Activated CD8-positive, alpha-beta memory T cell treated with anti-CD3 and anti-CD28 coated beads for 4 hours (primary cell): ENCODE measurements around the gene PBXIP1.

Experiments
- DNase-seq, 2 donors: peaks; one replicate each; pipeline ENCODE4 v3.0.0-alpha.2; 2020; ENCODE audit warnings: low read depth in 2 of 2

The PBXIP1 gene

GRCh38 chr1:154958036-154958435, 2.1 kb upstream of the PBXIP1 start:
- no peak for DNase-seq

- DNase-seq: no peak
Measured at GRCh38 chr1:154957091-154957657, 1.3 kb upstream of the PBXIP1 start.

- no peak for DNase-seq
Measured at GRCh38 chr1:154956544-154956941, 644 bp upstream of the PBXIP1 start.

- DNase-seq: peak; percentile 57 to 72
Measured at GRCh38 chr1:154955039-154955717, 721 bp downstream of the PBXIP1 start.

- no peak for DNase-seq
Measured at GRCh38 chr1:154954541-154954940, 1.4 kb downstream of the PBXIP1 start.

- no peak for DNase-seq
Measured at GRCh38 chr1:154953611-154954038, 2.3 kb downstream of the PBXIP1 start.

GRCh38 chr1:154952664-154953063, 3.2 kb downstream of the PBXIP1 start:
- DNase-seq: no peak

GRCh38 chr1:154951901-154952657, 3.8 kb downstream of the PBXIP1 start:
- no peak for DNase-seq

GRCh38 chr1:154948079-154948478, 7.8 kb downstream of the PBXIP1 start:
- no peak for DNase-seq

- no peak for DNase-seq
Measured at GRCh38 chr1:154945962-154946850, 9.7 kb downstream of the PBXIP1 start.

- DNase-seq: no peak
Measured at GRCh38 chr1:154945160-154945961, 10.5 kb downstream of the PBXIP1 start.

GRCh38 chr1:154944401-154945159, 11.3 kb downstream of the PBXIP1 start:
- DNase-seq: no peak

GRCh38 chr1:154943649-154944400, 12.1 kb downstream of the PBXIP1 start:
- no peak for DNase-seq

- no peak for DNase-seq
Measured at GRCh38 chr1:154941333-154942013, 14.4 kb downstream of the PBXIP1 start.

GRCh38 chr1:154940651-154941194, 15.2 kb downstream of the PBXIP1 start:
- DNase-seq: no peak

GRCh38 chr1:154940213-154940560, 15.7 kb downstream of the PBXIP1 start:
- DNase-seq: no peak

- DNase-seq: no peak
Measured at GRCh38 chr1:154938604-154939399, 17.1 kb downstream of the PBXIP1 start.

GRCh38 chr1:154937988-154938386, 17.9 kb downstream of the PBXIP1 start:
- DNase-seq: no peak
